Spinal cord (tissue), 10 donors: Measurements from ENCODE around the gene TUBB6. TPM values are rescaled to one million over a fixed set of nuclear protein-coding genes. Genes with fewer than 3 reads are reported as not detected.

Source experiments
- DNase-seq, 6 donors: peaks; one replicate each; pipeline versions ENCODE4 v3.0.0 to v3.0.0-alpha.2; 2013 to 2015; ENCODE audit warnings: low spot score in 6 of 6, low read depth in 4 of 6
- H3K27ac ChIP-seq: one replicate; pipeline ENCODE4 v1.5.1; 2013; ENCODE audit warnings: low read depth, low read length, control low read depth
- H3K27me3 ChIP-seq: one replicate; pipeline ENCODE4 v1.6.1; 2013; ENCODE audit warnings: low read length; ENCODE audit not compliant: control insufficient read depth, insufficient read depth
- H3K36me3 ChIP-seq: one replicate; pipeline ENCODE4 v1.6.1; 2013; ENCODE audit warnings: low read length; ENCODE audit not compliant: control insufficient read depth, insufficient read depth
- H3K4me1 ChIP-seq: one replicate; pipeline ENCODE4 v1.6.1; 2013; ENCODE audit warnings: low read length; ENCODE audit not compliant: control insufficient read depth, insufficient read depth
- H3K4me3 ChIP-seq: one replicate; pipeline ENCODE4 v1.5.1; 2013; ENCODE audit warnings: low read depth, low read length, control low read depth
- H3K9me3 ChIP-seq: one replicate; pipeline ENCODE4 v1.6.1; 2013; ENCODE audit warnings: low read length; ENCODE audit not compliant: control insufficient read depth, insufficient read depth
- whole genome bisulfite sequencing: methylation state at CpG from one replicate; pipeline ENCODE4 v1.1.5; 2013; ENCODE audit warnings: missing lambda C conversion rate; ENCODE audit not compliant: insufficient coverage; 5-methylcytosine and 5-hydroxymethylcytosine counted together
- polyA plus RNA-seq, 2 donors: library from polyadenylated mRNA; unstranded; fragments of 120-200 nt; gene quantifications; one replicate each; pipeline ENCODE4 v1.2.1, GENCODE V29; 2013; ENCODE audit not compliant: insufficient read length in 2 of 2
- total RNA-seq, 2 donors: library from RNA; depleted of rRNA in 1 of 2; stranded (reverse); fragments of 120-200 nt in 1 of 2; fragments of >200 nt in 1 of 2; gene quantifications; one replicate each; pipeline versions ENCODE4 v1.2.3 to v1.2.4, GENCODE V29; 2013 to 2014
- donor health status: healthy.

TUBB6 gene
- total and polyA plus RNA-seq, 4 donors = 42.9 to 163 (median 87.3) TPM

DNA sequence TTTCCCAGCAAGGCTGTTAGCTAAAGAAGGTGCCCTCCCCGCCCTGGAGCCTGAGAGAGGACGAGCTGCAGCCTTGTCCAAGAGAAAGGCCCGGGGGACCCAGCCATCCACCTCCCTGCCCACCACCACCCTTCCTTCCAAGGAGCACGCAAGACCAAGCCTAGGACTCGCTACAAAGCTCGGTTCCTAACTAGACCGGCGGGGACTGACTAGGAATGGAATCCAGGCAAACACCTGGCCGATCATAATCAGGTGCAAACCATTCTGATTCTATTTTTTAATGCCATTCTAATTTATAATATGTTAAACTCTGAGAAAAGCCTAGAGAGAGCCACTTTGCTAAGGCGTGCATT, 19.7 kb upstream of the TUBB6 start:
- peaks cover 35% of the 10 kb centered on the region for H3K27me3 ChIP-seq
- H3K4me1 ChIP-seq = peaks cover 20% of the 10 kb centered on the region
- no peaks in the 10 kb centered on the region for H3K9me3 ChIP-seq
- peak overlapping the region; percentile 44 for H3K4me3 ChIP-seq
- no peak overlapping the region for H3K27ac ChIP-seq
- 9% methylated on average over 4 of the region's 10 CpGs for WGBS
- DNase-seq = no peak
- no peaks in the 10 kb centered on the region for H3K36me3 ChIP-seq

DNA sequence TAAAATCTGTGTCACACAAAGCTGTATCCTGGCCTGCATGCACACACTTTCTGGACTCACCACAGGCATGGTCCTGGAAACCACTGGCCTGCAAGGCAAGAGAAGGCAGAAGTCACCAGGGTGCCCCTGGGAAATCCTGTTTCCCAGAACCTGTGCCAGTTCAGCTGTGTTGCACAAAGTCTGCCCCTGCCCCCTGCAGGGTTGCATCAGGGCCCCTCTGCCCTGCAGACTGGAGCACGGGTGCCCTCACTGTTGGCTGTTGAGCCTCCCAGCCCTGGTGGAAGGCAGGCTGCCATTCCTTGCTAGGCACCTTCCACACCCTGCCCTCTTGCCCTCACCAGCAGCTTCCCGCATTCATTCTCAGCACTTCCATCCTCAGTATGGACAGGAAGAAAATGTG, 18.0 kb upstream of the TUBB6 start:
- peaks cover 20% of the 10 kb centered on the region for H3K4me1 ChIP-seq
- no peak for DNase-seq
- WGBS = 50% methylated on average over 1 of the region's 2 CpGs
- no peak overlapping the region for H3K4me3 ChIP-seq
- peaks cover 35% of the 10 kb centered on the region for H3K27me3 ChIP-seq
- H3K27ac ChIP-seq = no peak overlapping the region
- no peaks in the 10 kb centered on the region for H3K9me3 ChIP-seq
- no peaks in the 10 kb centered on the region for H3K36me3 ChIP-seq

DNA sequence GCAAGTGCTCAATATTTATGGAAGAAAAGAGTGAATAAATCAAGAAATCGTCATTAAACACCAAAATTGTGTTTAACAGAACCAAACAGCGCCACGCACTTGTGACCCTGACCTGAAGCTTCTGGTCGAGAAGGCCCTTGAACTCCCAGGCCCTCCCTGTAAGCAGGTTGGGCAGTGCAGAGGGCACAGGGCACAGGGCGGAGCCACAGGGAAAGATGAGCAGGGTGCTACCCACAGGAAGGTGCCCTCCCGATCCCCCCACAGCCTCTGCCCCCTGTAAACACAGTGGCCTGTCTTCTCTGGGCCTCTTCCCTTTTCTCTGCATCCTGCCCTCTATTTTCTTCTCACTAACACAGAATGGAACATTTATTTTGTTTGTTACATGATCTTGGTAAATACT, 16.9 kb upstream of the TUBB6 start:
- Histone ChIP-seq H3K9me3 (no peaks in the 10 kb centered on the region), H3K27ac (no peak overlapping the region), H3K4me3 (no peak overlapping the region), H3K36me3 (no peaks in the 10 kb centered on the region), H3K27me3 (peaks cover 35% of the 10 kb centered on the region), H3K4me1 (peaks cover 20% of the 10 kb centered on the region)
- 97% methylated on average over 5 of the region's 6 CpGs for WGBS
- DNase-seq = no peak

DNA sequence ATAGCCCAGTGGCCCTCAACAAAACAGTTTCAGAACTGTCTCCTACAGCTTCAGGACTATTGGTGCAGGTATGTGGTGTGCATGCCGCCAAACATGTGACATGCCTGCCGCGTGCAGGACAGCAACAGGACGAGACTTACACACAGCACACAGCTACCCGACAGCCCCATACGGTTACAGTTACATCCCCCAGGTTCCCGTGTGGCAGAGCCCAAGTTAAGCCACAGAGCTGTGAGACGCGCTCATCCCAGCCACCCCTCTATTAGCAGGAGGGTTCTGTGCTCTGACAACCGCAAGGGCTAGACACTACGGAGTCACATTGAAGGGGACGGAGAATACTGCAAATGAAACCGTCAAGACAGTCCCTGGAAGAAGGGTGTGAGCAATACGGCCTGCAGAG, 16.4 kb upstream of the TUBB6 start:
- 80% methylated on average over 7 of the region's 14 CpGs for WGBS
- H3K36me3 ChIP-seq = no peaks in the 10 kb centered on the region
- no peak for DNase-seq

DNA sequence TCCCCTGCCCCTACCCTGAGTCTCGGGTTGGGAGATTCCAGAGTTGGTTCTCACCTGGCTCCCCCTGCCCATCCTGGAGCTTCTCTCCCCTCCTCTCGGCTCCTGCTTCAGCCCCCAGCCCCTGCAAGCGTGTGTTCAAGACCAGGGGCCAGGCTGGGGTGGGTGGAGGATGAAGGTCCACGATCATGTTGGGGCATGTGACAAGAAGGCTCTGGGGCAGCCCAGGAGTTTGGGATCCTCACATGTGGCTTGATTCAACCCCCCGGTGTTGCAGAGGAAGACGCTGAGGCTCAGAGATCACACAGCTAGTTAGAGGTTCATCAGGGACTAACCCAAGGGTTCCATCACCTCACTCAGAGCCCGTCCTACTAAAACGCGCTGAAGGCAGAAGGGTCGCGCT, 14.2 kb upstream of the TUBB6 start:
- H3K4me1 ChIP-seq = peaks cover 1% of the 10 kb centered on the region
- 78% methylated on average over 10 of the region's 11 CpGs for WGBS

More for the DNA sequence above, 16.4 kb upstream of the TUBB6 start:
- H3K4me3 ChIP-seq = no peak overlapping the region
- peaks cover 34% of the 10 kb centered on the region for H3K27me3 ChIP-seq
- peaks cover 20% of the 10 kb centered on the region for H3K4me1 ChIP-seq
- no peaks in the 10 kb centered on the region for H3K9me3 ChIP-seq
- no peak overlapping the region for H3K27ac ChIP-seq

DNA sequence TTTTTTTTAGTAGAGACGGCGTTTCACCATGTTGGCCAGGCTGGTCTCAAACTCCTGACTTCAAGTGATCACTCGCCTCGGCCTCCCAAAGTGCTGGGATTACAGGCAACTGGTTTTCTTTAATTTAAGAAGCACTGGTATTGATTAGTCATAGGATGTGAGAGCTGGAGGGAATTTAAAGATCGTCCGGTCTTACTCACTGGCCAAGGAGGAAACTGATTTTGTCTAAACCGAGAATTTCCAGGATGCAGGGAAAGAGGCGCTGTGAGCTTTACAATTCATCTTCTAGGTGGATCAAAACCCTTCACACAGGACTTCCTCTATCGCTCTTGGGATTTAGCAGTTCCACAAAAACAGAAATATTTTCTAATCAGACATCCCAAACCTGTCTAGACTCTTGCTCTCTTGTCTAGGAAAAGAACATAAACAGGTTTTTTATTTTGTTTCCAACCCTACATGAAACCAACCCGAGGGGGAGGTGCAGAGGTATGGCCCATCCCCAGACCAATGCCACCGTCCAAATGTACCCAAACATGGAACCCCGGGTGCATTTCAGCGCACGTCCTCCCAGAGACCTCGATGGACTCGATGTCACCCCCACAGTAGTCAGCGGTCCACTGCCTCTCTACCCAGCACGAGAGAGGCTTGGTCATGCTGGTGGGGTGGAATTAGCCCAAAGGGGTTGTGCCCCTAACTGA, 12.5 kb upstream of the TUBB6 start:
- Histone ChIP-seq H3K4me3 (no peak overlapping the region), H3K4me1 (no peaks in the 10 kb centered on the region), H3K27ac (no peak overlapping the region), H3K36me3 (no peaks in the 10 kb centered on the region), H3K27me3 (no peaks in the 10 kb centered on the region), H3K9me3 (no peaks in the 10 kb centered on the region)
- DNase-seq = no peak
- 96% methylated on average over 11 of the region's 18 CpGs for WGBS

More for the DNA sequence above, 14.2 kb upstream of the TUBB6 start:
- Histone ChIP-seq H3K9me3 (no peaks in the 10 kb centered on the region), H3K4me3 (no peak overlapping the region), H3K27me3 (peaks cover 13% of the 10 kb centered on the region), H3K27ac (no peak overlapping the region), H3K36me3 (no peaks in the 10 kb centered on the region)
- DNase-seq = no peak

DNA sequence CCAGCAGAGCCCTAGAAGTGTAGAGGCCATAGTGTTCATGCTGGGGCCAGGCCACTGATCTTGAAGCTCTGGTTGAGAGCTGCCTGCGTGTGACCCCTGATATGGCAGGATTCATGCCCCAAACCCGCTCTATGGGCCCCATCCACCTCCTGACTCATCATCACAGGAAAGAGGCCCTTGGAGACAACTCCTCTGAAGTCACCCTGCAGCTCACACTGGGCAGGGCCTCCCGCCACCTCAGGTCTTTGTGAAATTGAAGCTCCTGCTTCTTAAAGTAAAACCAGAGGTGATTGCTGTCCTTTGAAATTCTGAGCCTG, 12.0 kb upstream of the TUBB6 start:
- no peaks in the 10 kb centered on the region for H3K27me3 ChIP-seq
- H3K9me3 ChIP-seq = no peaks in the 10 kb centered on the region
- no peaks in the 10 kb centered on the region for H3K36me3 ChIP-seq
- no peak overlapping the region for H3K27ac ChIP-seq
- no peak overlapping the region for H3K4me3 ChIP-seq
- H3K4me1 ChIP-seq = no peaks in the 10 kb centered on the region
- 78% methylated on average over 3 of the region's 3 CpGs for WGBS
- no peak for DNase-seq

DNA sequence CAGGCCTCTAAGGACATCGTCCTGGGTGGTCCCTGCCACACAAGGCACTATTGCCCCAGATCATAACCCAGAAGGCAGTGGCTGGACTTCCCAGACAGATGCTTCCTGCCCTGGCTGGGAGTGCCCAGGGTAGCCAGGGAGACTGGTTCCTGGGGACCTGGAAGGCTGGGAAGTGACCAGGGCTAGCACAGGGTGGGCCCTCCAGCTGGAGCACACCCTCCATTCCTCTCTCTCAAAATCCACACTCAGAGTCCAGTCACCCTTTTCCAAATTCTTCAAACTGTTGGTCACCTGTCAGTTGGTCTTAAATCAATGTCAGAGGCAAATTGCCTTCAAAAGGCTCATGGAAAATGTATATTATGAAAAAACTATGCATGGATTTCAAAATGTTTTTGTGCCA, 11.6 kb upstream of the TUBB6 start:
- H3K4me1 ChIP-seq = no peaks in the 10 kb centered on the region
- H3K9me3 ChIP-seq = no peaks in the 10 kb centered on the region
- no peak overlapping the region for H3K27ac ChIP-seq
- H3K36me3 ChIP-seq = no peaks in the 10 kb centered on the region
- WGBS = 86% methylated on average over 1 of the region's 1 CpG
- no peak overlapping the region for H3K4me3 ChIP-seq
- no peaks in the 10 kb centered on the region for H3K27me3 ChIP-seq
- DNase-seq = no peak

DNA sequence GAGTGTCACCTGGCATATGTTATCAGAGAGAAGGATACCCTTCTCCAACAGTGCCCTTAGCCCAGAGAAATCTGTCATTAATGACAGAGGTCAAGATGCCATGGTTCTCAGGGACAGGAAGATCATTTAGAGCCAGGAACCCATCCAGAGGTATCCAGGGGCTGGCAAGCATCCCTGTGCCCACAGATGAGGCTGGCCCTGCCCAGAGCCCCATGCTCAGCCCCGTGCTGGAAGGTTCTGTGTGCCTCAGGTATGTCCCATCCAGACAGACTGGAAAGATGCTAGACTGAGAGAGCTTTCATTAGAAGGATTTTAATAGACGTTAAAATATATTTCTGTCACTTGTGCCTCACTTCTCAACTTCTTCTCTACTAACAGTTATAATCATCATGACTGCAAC, 8.2 kb upstream of the TUBB6 start:
- Histone ChIP-seq H3K27me3 (no peaks in the 10 kb centered on the region), H3K27ac (no peak overlapping the region), H3K9me3 (no peaks in the 10 kb centered on the region), H3K36me3 (no peaks in the 10 kb centered on the region), H3K4me3 (no peak overlapping the region), H3K4me1 (no peaks in the 10 kb centered on the region)
- no peak for DNase-seq
- WGBS = 80% methylated on average over 1 of the region's 2 CpGs

DNA sequence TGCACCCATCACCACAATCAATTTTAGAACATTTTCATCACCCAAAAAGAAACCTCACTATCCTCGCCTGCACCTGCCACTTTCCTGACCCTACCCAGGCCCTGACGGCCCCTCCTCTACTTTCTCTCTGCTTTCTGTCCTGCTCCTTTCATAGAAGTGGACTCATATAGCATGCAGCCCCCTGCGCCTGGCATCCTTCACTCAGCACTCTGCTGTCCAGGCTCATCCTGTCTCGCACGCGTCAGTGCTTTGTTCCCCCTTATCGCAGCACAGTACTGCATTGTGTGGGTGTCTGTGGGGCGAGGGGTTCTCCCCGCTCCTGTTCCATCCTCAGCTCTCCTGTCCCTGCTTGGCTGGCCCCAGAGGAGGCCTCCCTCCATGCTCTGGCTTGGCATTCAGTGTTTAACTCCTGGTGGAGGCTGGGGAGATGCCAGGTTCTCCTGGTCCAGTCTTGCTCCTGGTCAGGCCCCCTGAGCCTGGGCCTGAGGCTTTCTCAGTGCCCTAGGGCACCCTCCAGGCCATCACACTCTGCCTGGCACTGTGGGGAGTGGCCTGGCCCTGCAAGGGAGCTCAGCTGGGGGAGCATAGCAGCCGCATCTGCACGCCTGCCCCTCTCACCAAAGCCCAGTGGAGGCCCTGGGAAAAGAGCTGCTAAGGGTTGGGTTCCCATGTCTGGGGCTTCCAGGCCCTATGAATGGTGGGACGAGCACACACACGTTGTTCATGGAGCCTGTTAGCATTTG, 6.6 kb upstream of the TUBB6 start:
- no peaks in the 10 kb centered on the region for H3K9me3 ChIP-seq
- no peaks in the 10 kb centered on the region for H3K36me3 ChIP-seq
- H3K27me3 ChIP-seq = peaks cover 12% of the 10 kb centered on the region
- no peak overlapping the region for H3K4me3 ChIP-seq
- H3K4me1 ChIP-seq = no peaks in the 10 kb centered on the region
- H3K27ac ChIP-seq = no peak overlapping the region
- DNase-seq = no peak
- WGBS = 79% methylated on average over 11 of the region's 13 CpGs
